Measurements from ENCODE around the gene P2RY11. TPM values are rescaled to one million over a fixed set of nuclear protein-coding genes. Genes with fewer than 3 reads are reported as not detected.

The P2RY11 gene
- total RNA-seq, 1 experiment from 2014 or later, result 18.4 TPM

DNA sequence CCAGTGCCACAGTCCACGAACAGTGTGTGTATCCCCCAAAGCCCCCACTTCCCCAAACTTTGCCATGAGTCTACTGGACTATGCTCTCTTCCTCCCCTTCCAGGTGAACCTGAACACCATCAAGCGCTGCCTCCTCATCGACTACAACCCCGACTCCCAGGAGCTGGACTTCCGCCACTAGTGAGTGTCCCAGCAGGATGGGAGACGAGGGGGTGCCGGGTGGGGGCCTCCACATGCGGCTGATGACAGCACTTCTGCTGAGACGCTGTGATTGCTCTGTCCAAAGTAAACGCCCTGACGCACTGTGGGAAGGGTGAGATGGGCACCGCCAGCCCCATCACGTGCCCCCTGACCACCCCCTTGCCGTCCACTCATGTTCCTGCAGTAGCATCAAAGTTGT lies 2.0 kb upstream of the P2RY11 start:
- H3K36me3 Mint-ChIP-seq (ENCODE audit: insufficient read depth, unreplicated experiment), result peaks cover 87% of the 10 kb centered on the region
- intact Hi-C loops (cut with micrococcal nuclease; ENCODE audit: unreplicated experiment), result no loop called here
- H3K27ac Mint-ChIP-seq (ENCODE audit: unreplicated experiment), result no peak overlapping the region
- no peaks in the 10 kb centered on the region for H3K27me3 ChIP-seq (replicated peaks; ENCODE audit: control insufficient read depth, insufficient read depth, low read length)
- no peak for DNase-seq
- H3K9me3 Mint-ChIP-seq (ENCODE audit: unreplicated experiment), result no peaks in the 10 kb centered on the region
- no TSS peak for BruUV-seq (replicated peaks)
- ChIA-PET CTCF (interaction anchor here (0.7 to 0.8 kb wide), 2 partner anchors 279 to 375 kb away, joined by 3 to 4 read pairs; no protein-coding TSS in a partner anchor), POLR2A (no interaction called here)
- H3K4me1 Mint-ChIP-seq (ENCODE audit: low read depth, unreplicated experiment), result peaks cover 11% of the 10 kb centered on the region
- TF ChIP-seq, protein P1, sequence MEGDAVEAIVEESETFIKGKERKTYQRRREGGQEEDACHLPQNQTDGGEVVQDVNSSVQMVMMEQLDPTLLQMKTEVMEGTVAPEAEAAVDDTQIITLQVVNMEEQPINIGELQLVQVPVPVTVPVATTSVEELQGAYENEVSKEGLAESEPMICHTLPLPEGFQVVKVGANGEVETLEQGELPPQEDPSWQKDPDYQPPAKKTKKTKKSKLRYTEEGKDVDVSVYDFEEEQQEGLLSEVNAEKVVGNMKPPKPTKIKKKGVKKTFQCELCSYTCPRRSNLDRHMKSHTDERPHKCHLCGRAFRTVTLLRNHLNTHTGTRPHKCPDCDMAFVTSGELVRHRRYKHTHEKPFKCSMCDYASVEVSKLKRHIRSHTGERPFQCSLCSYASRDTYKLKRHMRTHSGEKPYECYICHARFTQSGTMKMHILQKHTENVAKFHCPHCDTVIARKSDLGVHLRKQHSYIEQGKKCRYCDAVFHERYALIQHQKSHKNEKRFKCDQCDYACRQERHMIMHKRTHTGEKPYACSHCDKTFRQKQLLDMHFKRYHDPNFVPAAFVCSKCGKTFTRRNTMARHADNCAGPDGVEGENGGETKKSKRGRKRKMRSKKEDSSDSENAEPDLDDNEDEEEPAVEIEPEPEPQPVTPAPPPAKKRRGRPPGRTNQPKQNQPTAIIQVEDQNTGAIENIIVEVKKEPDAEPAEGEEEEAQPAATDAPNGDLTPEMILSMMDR (IDR thresholded peaks at IDR 0.05; ENCODE audit: insufficient read depth in 1 of 2, low read depth in 1 of 2, low read length in 1 of 2, severe bottlenecking in 1 of 2, unreplicated experiment in 1 of 2), result no peak
- H3K36me3 ChIP-seq (ENCODE audit: control insufficient read depth, insufficient read depth, low read length), result peaks cover 2% of the 10 kb centered on the region; the same call in 1 of the 2 replicates
- no peak overlapping the region for H3K4me3 ChIP-seq (ENCODE audit: low read depth, low read length)
- no peaks in the 10 kb centered on the region; the same call in 1 of the 2 replicates for H3K4me1 ChIP-seq
- H3K9me3 ChIP-seq, result no peaks in the 10 kb centered on the region
- no peaks in the 10 kb centered on the region for H3K27me3 Mint-ChIP-seq (ENCODE audit: insufficient read depth, unreplicated experiment)
- no peak overlapping the region for H3K4me3 Mint-ChIP-seq (ENCODE audit: unreplicated experiment)

DNA sequence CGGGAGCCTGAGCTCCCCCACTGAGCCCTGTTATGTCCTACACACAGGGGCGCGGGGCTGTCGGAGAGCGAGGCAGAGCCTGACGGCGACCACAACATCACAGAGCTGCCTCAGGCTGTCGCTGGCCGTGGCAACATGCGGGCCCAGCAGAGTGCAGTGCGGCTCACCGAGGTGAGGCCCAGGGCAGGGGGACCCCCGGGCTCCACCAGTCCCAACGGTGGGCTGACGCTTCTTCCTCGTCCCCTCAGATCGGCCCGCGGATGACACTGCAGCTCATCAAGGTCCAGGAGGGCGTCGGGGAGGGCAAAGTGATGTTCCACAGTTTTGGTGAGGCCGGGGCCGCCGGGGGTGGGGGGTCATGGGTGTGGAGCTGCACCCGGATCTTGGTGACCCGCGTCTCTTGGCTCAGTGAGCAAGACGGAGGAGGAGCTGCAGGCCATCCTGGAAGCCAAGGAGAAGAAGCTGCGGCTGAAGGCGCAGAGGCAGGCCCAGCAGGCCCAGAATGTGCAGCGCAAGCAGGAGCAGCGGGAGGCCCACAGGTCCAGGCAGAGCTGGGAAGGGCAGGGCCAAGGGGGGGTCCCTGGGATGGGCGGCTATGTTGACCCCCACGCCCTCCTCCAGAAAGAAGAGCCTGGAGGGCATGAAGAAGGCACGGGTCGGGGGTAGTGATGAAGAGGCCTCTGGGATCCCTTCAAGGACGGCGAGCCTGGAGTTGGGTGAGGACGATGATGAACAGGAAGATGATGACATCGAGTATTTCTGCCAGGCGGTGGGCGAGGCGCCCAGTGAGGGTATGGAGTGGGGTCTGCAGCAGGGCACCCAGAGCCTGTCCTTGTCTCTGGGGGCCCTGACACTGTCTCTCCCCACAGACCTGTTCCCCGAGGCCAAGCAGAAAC lies 1.2 kb upstream of the P2RY11 start:
- Histone ChIP-seq H3K4me3 (ENCODE audit: low read depth, low read length) (no peak overlapping the region), H3K9me3 (no peaks in the 10 kb centered on the region), H3K27me3 (replicated peaks; ENCODE audit: control insufficient read depth, insufficient read depth, low read length) (no peaks in the 10 kb centered on the region), H3K4me1 (no peaks in the 10 kb centered on the region; the same call in 1 of the 2 replicates), H3K36me3 (ENCODE audit: control insufficient read depth, insufficient read depth, low read length) (peaks cover 2% of the 10 kb centered on the region; the same call in 1 of the 2 replicates)
- no peak overlapping the region for H3K27ac Mint-ChIP-seq (ENCODE audit: unreplicated experiment)
- peaks cover 11% of the 10 kb centered on the region for H3K4me1 Mint-ChIP-seq (ENCODE audit: low read depth, unreplicated experiment)
- POLR2A ChIA-PET, result no interaction called here
- CTCF ChIA-PET, result no interaction called here
- peaks cover 95% of the 10 kb centered on the region for H3K36me3 Mint-ChIP-seq (ENCODE audit: insufficient read depth, unreplicated experiment)
- no peaks in the 10 kb centered on the region for H3K9me3 Mint-ChIP-seq (ENCODE audit: unreplicated experiment)
- no TSS peak for BruUV-seq (replicated peaks)
- H3K27me3 Mint-ChIP-seq (ENCODE audit: insufficient read depth, unreplicated experiment), result no peaks in the 10 kb centered on the region
- TF ChIP-seq, protein P1 (IDR thresholded peaks at IDR 0.05; ENCODE audit: insufficient read depth in 1 of 2, low read depth in 1 of 2, low read length in 1 of 2, severe bottlenecking in 1 of 2, unreplicated experiment in 1 of 2), result no peak
- peak overlapping the region; percentile 9 for H3K4me3 Mint-ChIP-seq (ENCODE audit: unreplicated experiment)
- no peak for DNase-seq
- intact Hi-C loops (cut with micrococcal nuclease; ENCODE audit: unreplicated experiment), result loop anchor here (10.0 kb wide), 1 partner anchor 176 kb away; the partner anchor contains the start of gene OLFM2

DNA sequence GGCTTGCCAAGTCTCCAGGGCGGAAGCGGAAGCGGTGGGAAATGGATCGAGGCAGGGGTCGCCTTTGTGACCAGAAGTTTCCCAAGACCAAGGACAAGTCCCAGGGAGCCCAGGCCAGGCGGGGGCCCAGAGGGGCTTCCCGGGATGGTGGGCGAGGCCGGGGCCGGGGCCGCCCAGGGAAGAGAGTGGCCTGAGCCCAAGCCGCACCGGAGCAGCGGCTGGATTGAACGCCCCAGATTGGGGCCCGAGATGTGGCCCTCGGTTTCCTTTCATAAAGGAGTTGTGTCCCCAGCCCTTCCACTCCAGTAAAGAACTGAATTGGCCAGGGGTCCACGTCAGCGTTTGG lies 548 bp upstream of the P2RY11 start:
- no peaks in the 10 kb centered on the region; the same call in 1 of the 2 replicates for H3K4me1 ChIP-seq
- POLR2A ChIA-PET, result no interaction called here
- Mint-ChIP-seq H3K27me3 (ENCODE audit: insufficient read depth, unreplicated experiment) (no peaks in the 10 kb centered on the region), H3K36me3 (ENCODE audit: insufficient read depth, unreplicated experiment) (peaks cover 100% of the 10 kb centered on the region), H3K4me3 (ENCODE audit: unreplicated experiment) (no peak overlapping the region), H3K27ac (ENCODE audit: unreplicated experiment) (no peak overlapping the region), H3K9me3 (ENCODE audit: unreplicated experiment) (no peaks in the 10 kb centered on the region), H3K4me1 (ENCODE audit: low read depth, unreplicated experiment) (peaks cover 11% of the 10 kb centered on the region)
- peaks cover 2% of the 10 kb centered on the region for H3K36me3 ChIP-seq (ENCODE audit: control insufficient read depth, insufficient read depth, low read length)
- no peaks in the 10 kb centered on the region for H3K27me3 ChIP-seq (replicated peaks; ENCODE audit: control insufficient read depth, insufficient read depth, low read length)
- no TSS peak for BruUV-seq (replicated peaks)
- no peaks in the 10 kb centered on the region for H3K9me3 ChIP-seq
- CTCF ChIA-PET, result no interaction called here
- H3K4me3 ChIP-seq (ENCODE audit: low read depth, low read length), result no peak overlapping the region
- intact Hi-C loops (cut with micrococcal nuclease; ENCODE audit: unreplicated experiment), result loop anchor here (10.0 kb wide), 1 partner anchor 176 kb away; the partner anchor contains the start of gene OLFM2
- TF ChIP-seq, protein P1 (IDR thresholded peaks at IDR 0.05; ENCODE audit: insufficient read depth in 1 of 2, low read depth in 1 of 2, low read length in 1 of 2, severe bottlenecking in 1 of 2, unreplicated experiment in 1 of 2), result no peak
- no peak for DNase-seq

All from Caco-2 (cell line).